Suprapubic skin (tissue), 4 donors: Measurements from ENCODE around the gene UFSP2. TPM values are rescaled to one million over a fixed set of nuclear protein-coding genes. Genes with fewer than 3 reads are reported as not detected.

Source experiments
- DNase-seq, 2 donors: peaks; one replicate each; pipeline ENCODE4 v3.0.0-alpha.2; 2019; ENCODE audit warnings: low spot score in 2 of 2
- H3K27ac ChIP-seq: fragments of 200-600 bp; sonication (generic); one replicate; pipeline ENCODE4 v1.5.1; 2019
- H3K27me3 ChIP-seq: fragments of 200-600 bp; sonication (generic); one replicate; pipeline ENCODE4 v1.5.1; 2019
- H3K36me3 ChIP-seq: fragments of 200-600 bp; sonication (generic); one replicate; pipeline ENCODE4 v1.5.1; 2019
- H3K4me1 ChIP-seq: fragments of 200-600 bp; sonication (generic); one replicate; pipeline ENCODE4 v1.5.1; 2019
- H3K4me3 ChIP-seq: fragments of 200-600 bp; sonication (generic); one replicate; pipeline ENCODE4 v1.5.1; 2019; ENCODE audit warnings: mild to moderate bottlenecking
- H3K9me3 ChIP-seq: fragments of 200-600 bp; sonication (generic); one replicate; pipeline ENCODE4 v1.5.1; 2019
- CTCF ChIP-seq, 2 donors: fragments of 200-600 bp in 1 of 2; fragments of 450-650 bp in 1 of 2; sonication (generic) in 1 of 2; IDR thresholded peaks; one replicate each; pipeline ENCODE4 v1.5.1; 2016 to 2019; ENCODE audit warnings: antibody characterized with exemption in 2 of 2, mild to moderate bottlenecking in 1 of 2, moderate library complexity in 1 of 2
- EP300 ChIP-seq: sonication (generic); formaldehyde crosslinking; IDR thresholded peaks from one replicate; pipeline ENCODE4 v1.6.1; 2017; ENCODE audit warnings: antibody characterized with exemption
- POLR2A ChIP-seq, 2 donors: fragments of 450-650 bp; IDR thresholded peaks; one replicate each; pipeline ENCODE4 v1.6.1; 2017; ENCODE audit warnings: antibody characterized with exemption in 2 of 2, mild to moderate bottlenecking in 2 of 2, moderate library complexity in 2 of 2
- POLR2AphosphoS5 ChIP-seq, 3 donors: sonication (generic); formaldehyde crosslinking; IDR thresholded peaks; one replicate each; pipeline ENCODE4 v1.6.1; 2017; ENCODE audit warnings: antibody characterized with exemption in 3 of 3
- WGBS: methylation state at CpG from one replicate; pipeline ENCODE4 v1.1.5; 2018; 5-methylcytosine and 5-hydroxymethylcytosine counted together
- total RNA-seq, 4 donors: library from RNA; depleted of rRNA; stranded (reverse); fragments of >200 nt; gene quantifications; one replicate each; pipeline ENCODE4 v1.1.0, GENCODE V29; 2016

The UFSP2 gene
- total RNA-seq, 4 donors from 2014 or later = 20.6 to 35.7 (median 28.7) TPM

- DNase-seq = no peak
- H3K9me3 ChIP-seq = no peaks in the 10 kb centered on the region
- H3K4me3 ChIP-seq = no peak overlapping the region
- H3K4me1 ChIP-seq = no peaks in the 10 kb centered on the region
- no peak for TF ChIP-seq EP300
- no peak for TF ChIP-seq POLR2A (IDR thresholded peaks at IDR 0.05)
- no peak for TF ChIP-seq CTCF (IDR thresholded peaks at IDR 0.05)
- TF ChIP-seq POLR2AphosphoS5 (IDR thresholded peaks at IDR 0.05) = no peak
- 76% methylated on average over 3 of the region's 3 CpGs for WGBS
- no peaks in the 10 kb centered on the region for H3K36me3 ChIP-seq
- no peak overlapping the region for H3K27ac ChIP-seq
- H3K27me3 ChIP-seq = no peaks in the 10 kb centered on the region
Observed at GRCh38 chr4:185361872-185362271, 63.9 kb downstream of the UFSP2 start.

- H3K9me3 ChIP-seq = no peaks in the 10 kb centered on the region
- WGBS = 93% methylated on average over 8 of the region's 8 CpGs
- no peaks in the 10 kb centered on the region for H3K36me3 ChIP-seq
- H3K27me3 ChIP-seq = no peaks in the 10 kb centered on the region
- no peak overlapping the region for H3K27ac ChIP-seq
- H3K4me1 ChIP-seq = no peaks in the 10 kb centered on the region
- no peak for DNase-seq
- H3K4me3 ChIP-seq = no peak overlapping the region
- TF ChIP-seq EP300 (no peak), CTCF (IDR thresholded peaks at IDR 0.05) (no peak), POLR2A (IDR thresholded peaks at IDR 0.05) (no peak), POLR2AphosphoS5 (IDR thresholded peaks at IDR 0.05) (no peak)
Observed at GRCh38 chr4:185359767-185360446, 65.9 kb downstream of the UFSP2 start.

GRCh38 chr4:185358959-185359358 lies 66.8 kb downstream of the UFSP2 start:
- no peak for DNase-seq
- no peak overlapping the region for H3K27ac ChIP-seq
- TF ChIP-seq EP300 = no peak
- no peak for TF ChIP-seq CTCF (IDR thresholded peaks at IDR 0.05)
- TF ChIP-seq POLR2AphosphoS5 (IDR thresholded peaks at IDR 0.05) = no peak
- TF ChIP-seq POLR2A (IDR thresholded peaks at IDR 0.05) = no peak
- no peaks in the 10 kb centered on the region for H3K4me1 ChIP-seq
- no peaks in the 10 kb centered on the region for H3K36me3 ChIP-seq
- no peaks in the 10 kb centered on the region for H3K9me3 ChIP-seq
- H3K27me3 ChIP-seq = no peaks in the 10 kb centered on the region
- 96% methylated on average over 4 of the region's 4 CpGs for WGBS
- no peak overlapping the region for H3K4me3 ChIP-seq

GRCh38 chr4:185358514-185358913 lies 67.2 kb downstream of the UFSP2 start:
- no peak for DNase-seq
- 90% methylated on average over 4 of the region's 4 CpGs for WGBS
- Histone ChIP-seq H3K36me3 (peaks cover 2% of the 10 kb centered on the region), H3K9me3 (no peaks in the 10 kb centered on the region), H3K27ac (no peak overlapping the region), H3K4me3 (no peak overlapping the region), H3K4me1 (no peaks in the 10 kb centered on the region), H3K27me3 (no peaks in the 10 kb centered on the region)
- TF ChIP-seq EP300 = no peak
- no peak for TF ChIP-seq POLR2AphosphoS5 (IDR thresholded peaks at IDR 0.05)
- no peak for TF ChIP-seq POLR2A (IDR thresholded peaks at IDR 0.05)
- TF ChIP-seq CTCF (IDR thresholded peaks at IDR 0.05) = no peak

GRCh38 chr4:185357733-185358440 lies 67.9 kb downstream of the UFSP2 start:
- DNase-seq = no peak
- Histone ChIP-seq H3K4me3 (no peak overlapping the region), H3K27ac (no peak overlapping the region), H3K9me3 (no peaks in the 10 kb centered on the region), H3K36me3 (peaks cover 4% of the 10 kb centered on the region), H3K4me1 (no peaks in the 10 kb centered on the region), H3K27me3 (no peaks in the 10 kb centered on the region)
- WGBS = 87% methylated on average over 7 of the region's 7 CpGs
- TF ChIP-seq POLR2A (IDR thresholded peaks at IDR 0.05) (no peak), EP300 (no peak), CTCF (IDR thresholded peaks at IDR 0.05) (no peak), POLR2AphosphoS5 (IDR thresholded peaks at IDR 0.05) (no peak)
